ENCODE measurements around the gene RAP1B. TPM values are rescaled to one million over a fixed set of nuclear protein-coding genes. Genes with fewer than 3 reads are reported as not detected.

The RAP1B gene
- total RNA-seq, 1 experiment from 2014 or later, result 180 TPM

GRCh38 chr12:68617160-68617926 is 6.6 kb downstream of the RAP1B start:
- H3K27ac Mint-ChIP-seq (ENCODE audit: low read depth, unreplicated experiment), result no peak overlapping the region
- no peak overlapping the region for H3K4me3 Mint-ChIP-seq (ENCODE audit: unreplicated experiment)
- H3K27me3 Mint-ChIP-seq (ENCODE audit: insufficient read depth, unreplicated experiment), result no peaks in the 10 kb centered on the region
- intact Hi-C loops (cut with micrococcal nuclease), result no loop called here
- DNase-seq (ENCODE audit: unreplicated experiment), result peak; percentile 54
- peaks cover 17% of the 10 kb centered on the region for H3K36me3 Mint-ChIP-seq (ENCODE audit: insufficient read depth, unreplicated experiment)
- TF ChIP-seq CTCF (IDR thresholded peaks at IDR 0.05; ENCODE audit: unreplicated experiment), result no peak
- H3K9me3 Mint-ChIP-seq (ENCODE audit: unreplicated experiment), result no peaks in the 10 kb centered on the region
- POLR2A ChIA-PET, result interaction anchor here (0.6 to 6.1 kb wide), 11 partner anchors 12 to 1072 kb away, joined by 3 to 25 read pairs (median 3); partner anchors contain the start of gene NUP107
- CTCF ChIA-PET, result interaction anchor here (0.7 to 1.1 kb wide), 3 partner anchors 105 to 258 kb away, joined by 3 to 4 read pairs (median 3); no protein-coding TSS in a partner anchor
- peaks cover 46% of the 10 kb centered on the region for H3K4me1 Mint-ChIP-seq (ENCODE audit: insufficient read depth, unreplicated experiment)
- TSS peak; percentile 98 for BruUV-seq (replicated peaks)

- Mint-ChIP-seq H3K4me3 (ENCODE audit: unreplicated experiment) (no peak overlapping the region), H3K36me3 (ENCODE audit: insufficient read depth, unreplicated experiment) (peaks cover 18% of the 10 kb centered on the region), H3K27ac (ENCODE audit: low read depth, unreplicated experiment) (no peak overlapping the region), H3K4me1 (ENCODE audit: insufficient read depth, unreplicated experiment) (peaks cover 42% of the 10 kb centered on the region), H3K9me3 (ENCODE audit: unreplicated experiment) (no peaks in the 10 kb centered on the region), H3K27me3 (ENCODE audit: insufficient read depth, unreplicated experiment) (no peaks in the 10 kb centered on the region)
- POLR2A ChIA-PET, result interaction anchor here (0.6 to 6.2 kb wide), 4 partner anchors 8 to 200 kb away, joined by 3 to 52 read pairs (median 14); partner anchors contain the start of gene RAP1B
- no peak for DNase-seq (ENCODE audit: unreplicated experiment)
- intact Hi-C loops (cut with micrococcal nuclease), result no loop called here
- no TSS peak for BruUV-seq (replicated peaks)
- no peak for TF ChIP-seq CTCF (IDR thresholded peaks at IDR 0.05; ENCODE audit: unreplicated experiment)
- CTCF ChIA-PET, result no interaction called here
Observed at GRCh38 chr12:68619541-68619940, 8.8 kb downstream of the RAP1B start.

GRCh38 chr12:68620519-68621471 is 10.1 kb downstream of the RAP1B start:
- H3K4me1 Mint-ChIP-seq (ENCODE audit: insufficient read depth, unreplicated experiment), result peaks cover 37% of the 10 kb centered on the region
- ChIA-PET CTCF (interaction anchor here (0.6 to 1.2 kb wide), 3 partner anchors 99 to 464 kb away, joined by 3 read pairs; no protein-coding TSS in a partner anchor), POLR2A (interaction anchor here (0.5 to 6.2 kb wide), 7 partner anchors 8 to 118 kb away, joined by 3 to 52 read pairs (median 5); partner anchors contain the start of gene RAP1B)
- intact Hi-C loops (cut with micrococcal nuclease), result no loop called here
- no peaks in the 10 kb centered on the region for H3K9me3 Mint-ChIP-seq (ENCODE audit: unreplicated experiment)
- no peak for DNase-seq (ENCODE audit: unreplicated experiment)
- H3K27me3 Mint-ChIP-seq (ENCODE audit: insufficient read depth, unreplicated experiment), result no peaks in the 10 kb centered on the region
- BruUV-seq (replicated peaks), result no TSS peak
- no peak overlapping the region for H3K27ac Mint-ChIP-seq (ENCODE audit: low read depth, unreplicated experiment)
- no peak for TF ChIP-seq CTCF (IDR thresholded peaks at IDR 0.05; ENCODE audit: unreplicated experiment)
- H3K4me3 Mint-ChIP-seq (ENCODE audit: unreplicated experiment), result no peak overlapping the region
- H3K36me3 Mint-ChIP-seq (ENCODE audit: insufficient read depth, unreplicated experiment), result peaks cover 26% of the 10 kb centered on the region

Data from MCF 10A (cell line).